ENCODE results near the gene LSM10.

GRCh38 chr1:36390411-36390810, 7.3 kb downstream of the LSM10 start:
- TF ChIP-seq POLR2A (IDR thresholded peaks at IDR 0.05), result no peak
- no peak for TF ChIP-seq CTCF (IDR thresholded peaks at IDR 0.05)
- TF ChIP-seq EP300 (IDR thresholded peaks at IDR 0.05), result no peak
- no peak for TF ChIP-seq POLR2AphosphoS5 (IDR thresholded peaks at IDR 0.05)

Measured in sigmoid colon (tissue), 4 donors.